Trophoblast cell (in vitro differentiated cells and primary cell): ENCODE results near the gene CTSK.

Experiments used
- DNase-seq, 2 donors: peaks; one replicate each; pipeline ENCODE4 v3.0.0-alpha.2; 2016
- H2AFZ ChIP-seq: 2 replicates; pipeline ENCODE4 v1.6.1; 2013; ENCODE audit warnings: low read length, moderate library complexity, mild to moderate bottlenecking; ENCODE audit not compliant: insufficient read depth, poor library complexity
- H2AK5ac ChIP-seq: 2 replicates; pipeline ENCODE4 v1.6.1; 2013; ENCODE audit warnings: mild to moderate bottlenecking, low read length
- H2BK120ac ChIP-seq: 2 replicates; pipeline ENCODE4 v1.6.1; 2013; ENCODE audit warnings: low read length, mild to moderate bottlenecking, moderate library complexity; ENCODE audit not compliant: insufficient read depth, poor library complexity
- H2BK12ac ChIP-seq: 2 replicates; pipeline ENCODE4 v1.6.1; 2013; ENCODE audit warnings: mild to moderate bottlenecking, low read length, moderate library complexity
- H2BK5ac ChIP-seq: 2 replicates; pipeline ENCODE4 v1.6.1; 2013; ENCODE audit warnings: low read length, low read depth, moderate library complexity, mild to moderate bottlenecking; ENCODE audit not compliant: poor library complexity
- H3K14ac ChIP-seq: 2 replicates; pipeline ENCODE4 v1.6.1; 2013; ENCODE audit warnings: mild to moderate bottlenecking, low read length
- H3K18ac ChIP-seq: 2 replicates; pipeline ENCODE4 v1.6.1; 2013; ENCODE audit warnings: mild to moderate bottlenecking, low read length
- H3K23ac ChIP-seq: 2 replicates; pipeline ENCODE4 v1.6.1; 2013; ENCODE audit warnings: low read length
- H3K27ac ChIP-seq: 2 replicates; pipeline ENCODE4 v1.5.1; 2013; ENCODE audit warnings: low read depth, mild to moderate bottlenecking, inconsistent platforms, low read length, moderate library complexity
- H3K27me3 ChIP-seq: 2 replicates; pipeline ENCODE4 v1.6.1; 2013; ENCODE audit warnings: inconsistent platforms, mild to moderate bottlenecking, low read length, moderate library complexity; ENCODE audit not compliant: insufficient read depth
- H3K36me3 ChIP-seq, 2 experiments: 1 replicate in 1 of 2; 2 replicates in 1 of 2; pipeline ENCODE4 v1.6.1; 2013; ENCODE audit warnings: low read length in 2 of 2, mild to moderate bottlenecking in 2 of 2, moderate library complexity in 1 of 2; ENCODE audit not compliant: insufficient read depth in 2 of 2, control insufficient read depth in 1 of 2
- H3K4ac ChIP-seq: 2 replicates; pipeline ENCODE4 v1.6.1; 2013; ENCODE audit warnings: low read depth, mild to moderate bottlenecking, low read length, moderate library complexity
- H3K4me1 ChIP-seq, 2 experiments: 1 replicate in 1 of 2; 2 replicates in 1 of 2; pipeline ENCODE4 v1.6.1; 2013; ENCODE audit warnings: low read length in 2 of 2, mild to moderate bottlenecking in 2 of 2, moderate library complexity in 1 of 2; ENCODE audit not compliant: insufficient read depth in 2 of 2, control insufficient read depth in 1 of 2
- H3K4me2 ChIP-seq: 2 replicates; pipeline ENCODE4 v1.6.1; 2013; ENCODE audit warnings: inconsistent platforms, mild to moderate bottlenecking, low read length, moderate library complexity
- H3K4me3 ChIP-seq: 2 replicates; pipeline ENCODE4 v1.5.1; 2013; ENCODE audit warnings: mild to moderate bottlenecking, low read depth, low read length, inconsistent platforms
- H3K79me1 ChIP-seq: one replicate; pipeline ENCODE4 v1.6.1; 2013; ENCODE audit warnings: low read length
- H3K79me2 ChIP-seq: 2 replicates; pipeline ENCODE4 v1.6.1; 2013; ENCODE audit warnings: low read length, mild to moderate bottlenecking; ENCODE audit not compliant: control insufficient read depth, insufficient read depth, poor library complexity
- H3K9ac ChIP-seq: 2 replicates; pipeline ENCODE4 v1.6.1; 2013; ENCODE audit warnings: mild to moderate bottlenecking, low read length
- H3K9me3 ChIP-seq: 2 replicates; pipeline ENCODE4 v1.6.1; 2013; ENCODE audit warnings: low read depth, mild to moderate bottlenecking, control low read depth, inconsistent platforms, low read length; ENCODE audit not compliant: insufficient read depth
- H4K12ac ChIP-seq: 2 replicates; pipeline ENCODE4 v1.6.1; 2013; ENCODE audit warnings: low read depth, mild to moderate bottlenecking, low read length, moderate library complexity
- H4K8ac ChIP-seq: 2 replicates; pipeline ENCODE4 v1.6.1; 2013; ENCODE audit warnings: low read depth, mild to moderate bottlenecking, low read length, moderate library complexity
- H4K91ac ChIP-seq: one replicate; pipeline ENCODE4 v1.6.1; 2013; ENCODE audit warnings: low read depth, mild to moderate bottlenecking, low read length, moderate library complexity
- WGBS: extraction: QIAGEN DNeasy Blood & Tissue Kit; methylation state at CpG from one replicate; pipeline ENCODE4 v1.1.7; 2013; ENCODE audit warnings: missing lambda C conversion rate; ENCODE audit not compliant: insufficient read length, insufficient coverage; ENCODE audit errors: extremely low coverage; 5-methylcytosine and 5-hydroxymethylcytosine counted together

Gene CTSK

GRCh38 chr1:150765296-150765976, 42.6 kb downstream of the CTSK start, which contains the start of gene CTSS:
TSS of gene CTSS (minus strand) at chr1:150765778. CDS start at chr1:150764763, 1,015 bp downstream.
- DNase-seq, result peak in 1 of 2 donors; percentile 35
- no peak within 1 kb of the TSS for H4K8ac ChIP-seq
- no CpG with 5 or more reads among the region's 4 CpGs for WGBS

GRCh38 chr1:150764617-150765101, 43.4 kb downstream of the CTSK start:
- WGBS, result no CpG with 5 or more reads among the region's 2 CpGs
- H3K79me2 ChIP-seq, result no peaks in the 10 kb centered on the region
- no peak overlapping the region for H3K23ac ChIP-seq
- no peak overlapping the region for H3K9ac ChIP-seq
- no peak overlapping the region for H4K8ac ChIP-seq
- H2AFZ ChIP-seq, result no peak overlapping the region
- no peak overlapping the region for H2BK5ac ChIP-seq
- no peak overlapping the region for H3K4me2 ChIP-seq
- H4K12ac ChIP-seq, result no peak overlapping the region
- no peak overlapping the region for H2BK12ac ChIP-seq
- H2BK120ac ChIP-seq, result no peak overlapping the region
- no peaks in the 10 kb centered on the region for H3K27me3 ChIP-seq
- no peaks in the 10 kb centered on the region for H3K4me1 ChIP-seq
- H3K79me1 ChIP-seq, result no peaks in the 10 kb centered on the region
- DNase-seq, result peak in 1 of 2 donors; percentile 56
- no peak overlapping the region for H3K4me3 ChIP-seq
- no peak overlapping the region for H3K14ac ChIP-seq
- H3K27ac ChIP-seq, result no peak overlapping the region
- H4K91ac ChIP-seq, result no peak overlapping the region
- no peak overlapping the region for H3K4ac ChIP-seq
- H3K36me3 ChIP-seq, result no peaks in the 10 kb centered on the region
- no peaks in the 10 kb centered on the region for H3K9me3 ChIP-seq
- H3K18ac ChIP-seq, result no peak overlapping the region
- no peak overlapping the region for H2AK5ac ChIP-seq

More at GRCh38 chr1:150765296-150765976, 42.6 kb downstream of the CTSK start, which contains the start of gene CTSS:
- no peak within 1 kb of the TSS for H3K23ac ChIP-seq
- no peaks in the 10 kb centered on the region for H3K79me2 ChIP-seq
- H3K4ac ChIP-seq, result no peak within 1 kb of the TSS
- H2AK5ac ChIP-seq, result no peak within 1 kb of the TSS
- no peaks in the 10 kb centered on the region for H3K9me3 ChIP-seq
- no peak within 1 kb of the TSS for H3K4me3 ChIP-seq
- H3K9ac ChIP-seq, result no peak within 1 kb of the TSS
- no peak within 1 kb of the TSS for H4K91ac ChIP-seq
- no peak within 1 kb of the TSS for H3K14ac ChIP-seq
- H3K36me3 ChIP-seq, result no peaks in the 10 kb centered on the region
- no peak within 1 kb of the TSS for H3K18ac ChIP-seq
- no peak within 1 kb of the TSS for H2BK5ac ChIP-seq
- H3K4me1 ChIP-seq, result no peaks in the 10 kb centered on the region
- no peak within 1 kb of the TSS for H4K12ac ChIP-seq
- H3K4me2 ChIP-seq, result no peak within 1 kb of the TSS
- H2BK120ac ChIP-seq, result no peak within 1 kb of the TSS
- no peak within 1 kb of the TSS for H3K27ac ChIP-seq
- no peaks in the 10 kb centered on the region for H3K79me1 ChIP-seq
- no peak within 1 kb of the TSS for H2BK12ac ChIP-seq
- no peaks in the 10 kb centered on the region for H3K27me3 ChIP-seq
- no peak within 1 kb of the TSS for H2AFZ ChIP-seq

- H3K4me2 ChIP-seq, result no peak overlapping the region
- H2BK120ac ChIP-seq, result no peak overlapping the region
- no peak overlapping the region for H2AFZ ChIP-seq
- H2BK5ac ChIP-seq, result no peak overlapping the region
- H4K8ac ChIP-seq, result no peak overlapping the region
- no CpG with 5 or more reads among the region's 3 CpGs for WGBS
- H3K18ac ChIP-seq, result no peak overlapping the region
- DNase-seq, result no peak
- H3K4me1 ChIP-seq, result no peaks in the 10 kb centered on the region
- H3K23ac ChIP-seq, result no peak overlapping the region
- no peaks in the 10 kb centered on the region for H3K36me3 ChIP-seq
- H3K79me1 ChIP-seq, result no peaks in the 10 kb centered on the region
- no peak overlapping the region for H3K4ac ChIP-seq
- no peak overlapping the region for H3K9ac ChIP-seq
- H3K79me2 ChIP-seq, result no peaks in the 10 kb centered on the region
- no peaks in the 10 kb centered on the region for H3K27me3 ChIP-seq
- no peak overlapping the region for H3K14ac ChIP-seq
- no peak overlapping the region for H2AK5ac ChIP-seq
- no peak overlapping the region for H4K91ac ChIP-seq
- H3K27ac ChIP-seq, result no peak overlapping the region
- no peak overlapping the region for H4K12ac ChIP-seq
- no peak overlapping the region for H3K4me3 ChIP-seq
- no peak overlapping the region for H2BK12ac ChIP-seq
- no peaks in the 10 kb centered on the region for H3K9me3 ChIP-seq
These were observed 45.0 kb downstream of the CTSK start for GRCh38 chr1:150763018-150763417.

GRCh38 chr1:150762552-150762951, 45.5 kb downstream of the CTSK start:
- H4K8ac ChIP-seq, result no peak overlapping the region
- H3K14ac ChIP-seq, result no peak overlapping the region
- no peak overlapping the region for H2BK5ac ChIP-seq
- H4K91ac ChIP-seq, result no peak overlapping the region
- H3K27me3 ChIP-seq, result no peaks in the 10 kb centered on the region
- no peak overlapping the region for H3K9ac ChIP-seq
- no peaks in the 10 kb centered on the region for H3K79me1 ChIP-seq
- H3K18ac ChIP-seq, result no peak overlapping the region
- H2AFZ ChIP-seq, result no peak overlapping the region
- H3K23ac ChIP-seq, result no peak overlapping the region
- H2BK12ac ChIP-seq, result no peak overlapping the region
- no peak overlapping the region for H2AK5ac ChIP-seq
- H3K4me2 ChIP-seq, result no peak overlapping the region
- DNase-seq, result no peak
- no peaks in the 10 kb centered on the region for H3K9me3 ChIP-seq
- WGBS, result no CpG with 5 or more reads among the region's 2 CpGs
- no peak overlapping the region for H4K12ac ChIP-seq
- H3K4me3 ChIP-seq, result no peak overlapping the region
- no peaks in the 10 kb centered on the region for H3K79me2 ChIP-seq
- H3K36me3 ChIP-seq, result no peaks in the 10 kb centered on the region
- H3K4ac ChIP-seq, result no peak overlapping the region
- no peak overlapping the region for H2BK120ac ChIP-seq
- H3K27ac ChIP-seq, result no peak overlapping the region
- no peaks in the 10 kb centered on the region for H3K4me1 ChIP-seq
